Measurements from ENCODE around the gene ZBED5. TPM values are rescaled to one million over a fixed set of nuclear protein-coding genes. Genes with fewer than 3 reads are reported as not detected.

ZBED5 gene
- total and polyA plus RNA-seq, 9 of the 15 experiments (the other 6 are each of a cell fraction or from before 2014, with no cell fraction given), result 12.4 to 70.7 (median 26.8) TPM

GRCh38 chr11:10885703-10886363 lies 28.0 kb upstream of the ZBED5 start:
- H2AFZ ChIP-seq (ENCODE audit: low read depth, low read length), result no peak overlapping the region
- intact Hi-C loops (cut with micrococcal nuclease), result no loop called here
- H3K4me1 ChIP-seq (replicated peaks in 1 of 2; ENCODE audit: control insufficient read depth in 2 of 2, insufficient read depth in 2 of 2, low read length in 2 of 2), result no peaks in the 10 kb centered on the region; a peak in 1 of 5 replicates
- H4K20me1 ChIP-seq (replicated peaks; ENCODE audit: control insufficient read depth, insufficient read depth, low read length), result no peaks in the 10 kb centered on the region
- FAIRE-seq (no peak), ATAC-seq (no peak), DNase-seq (ENCODE audit: extremely low read depth in 1 of 4, low spot score in 3 of 4) (no peak)
- WGBS (ENCODE audit: insufficient coverage, low coverage, missing lambda C conversion rate), result 14% methylated on average over 2 of the region's 2 CpGs
- TF ChIP-seq TFAM (CRISPR knock-in tag; conservative IDR thresholded peaks at IDR 0.05) (no peak), CBX3 (IDR thresholded peaks at IDR 0.05; ENCODE audit: borderline replicate concordance in 1 of 2, low read length in 2 of 2) (no peak), ARID3A (IDR thresholded peaks at IDR 0.05; ENCODE audit: borderline replicate concordance, low read depth, low read length) (no peak), AFF1 (IDR thresholded peaks at IDR 0.05; ENCODE audit: low read depth in 1 of 2, partially characterized antibody in 2 of 2) (no peak), ZNF589 (CRISPR knock-in tag; IDR thresholded peaks at IDR 0.05; ENCODE audit: low read depth) (no peak), MTA1 (IDR thresholded peaks at IDR 0.05; ENCODE audit: borderline replicate concordance) (no peak), THRAP3 (IDR thresholded peaks at IDR 0.05; ENCODE audit: borderline replicate concordance) (no peak), CHAMP1 (IDR thresholded peaks at IDR 0.05) (no peak), POLR3G (IDR thresholded peaks at IDR 0.05; ENCODE audit: extremely low read depth, insufficient read length, insufficient replicate concordance) (no peak)
- no peak overlapping the region for H3K9ac ChIP-seq (ENCODE audit: insufficient read depth in 1 of 2, low read depth in 2 of 2, low read length in 2 of 2)
- H3K9me3 ChIP-seq (replicated peaks; ENCODE audit: control insufficient read depth, insufficient read depth, low read depth, low read length), result no peaks in the 10 kb centered on the region; the same call in 1 of the 2 replicates
- no peak overlapping the region for H3K27ac ChIP-seq (ENCODE audit: extremely low read depth, low read depth, low read length)
- H3K36me3 ChIP-seq (ENCODE audit: control insufficient read depth, insufficient read depth, low read length), result no peaks in the 10 kb centered on the region
- no peaks in the 10 kb centered on the region for H3K79me2 ChIP-seq (ENCODE audit: control insufficient read depth, insufficient read depth, low read length)
- no peak overlapping the region for H3K4me2 ChIP-seq (ENCODE audit: insufficient read depth, low read length)
- H3K9me1 ChIP-seq (ENCODE audit: control insufficient read depth, insufficient read depth, low read length), result no peaks in the 10 kb centered on the region
- no peaks in the 10 kb centered on the region for H3K27me3 ChIP-seq (ENCODE audit: control insufficient read depth in 2 of 2, insufficient read depth in 2 of 2, low read length in 2 of 2)
- in situ Hi-C loops (cut with MboI), result no loop called here
- BruUV-seq (replicated peaks), result no TSS peak
- POLR2A ChIA-PET, result interaction anchor here (0.9 to 1.3 kb wide), 3 partner anchors 11 to 77 kb away, joined by 3 to 4 read pairs (median 3); partner anchors contain the start of gene EIF4G2
- H3K4me3 ChIP-seq, result no peak overlapping the region
- CTCF ChIA-PET (ENCODE audit: low intra/inter-chr PET ratio), result no interaction called here
